Middle frontal gyrus (tissue), 1 donor: ENCODE data around the gene FBXO30.

ENCODE experiments used
- DNase-seq: peaks from one replicate; pipeline ENCODE4 v3.0.0-alpha.2; 2015; ENCODE audit warnings: low spot score; ENCODE audit errors: extremely low spot score

FBXO30 gene

GRCh38 chr6:145814501-145815308, at the start of gene FBXO30:
TSS of gene FBXO30 (minus strand) at chr6:145814795. CDS start at chr6:145806405, 8,390 bp downstream.
- DNase-seq: peak; percentile 85

- DNase-seq: no peak
These were observed 49.5 kb upstream of the FBXO30 start for GRCh38 chr6:145863988-145864616.

GRCh38 chr6:145863366-145863765, 48.8 kb upstream of the FBXO30 start:
- DNase-seq: no peak

- DNase-seq: no peak
These were observed 46.0 kb upstream of the FBXO30 start for GRCh38 chr6:145860562-145860961.

GRCh38 chr6:145850671-145851070, 36.1 kb upstream of the FBXO30 start:
- no peak for DNase-seq

GRCh38 chr6:145848541-145848940, 33.9 kb upstream of the FBXO30 start:
- DNase-seq: no peak

- DNase-seq: no peak
These were observed 31.0 kb upstream of the FBXO30 start for GRCh38 chr6:145845557-145845956.

- DNase-seq: no peak
These were observed 30.4 kb upstream of the FBXO30 start for GRCh38 chr6:145844933-145845540.

- DNase-seq: no peak
These were observed 28.3 kb upstream of the FBXO30 start for GRCh38 chr6:145842693-145843546.

- DNase-seq: no peak
These were observed 27.1 kb upstream of the FBXO30 start for GRCh38 chr6:145841668-145842067.

- DNase-seq: no peak
These were observed 25.1 kb upstream of the FBXO30 start for GRCh38 chr6:145839653-145840052.

GRCh38 chr6:145838305-145838704, 23.7 kb upstream of the FBXO30 start:
- DNase-seq: no peak

GRCh38 chr6:145836772-145837171, 22.2 kb upstream of the FBXO30 start:
- DNase-seq: no peak

- DNase-seq: no peak
These were observed 21.6 kb upstream of the FBXO30 start for GRCh38 chr6:145836170-145836569.

- DNase-seq: no peak
These were observed 16.0 kb upstream of the FBXO30 start for GRCh38 chr6:145830612-145831011.

- no peak for DNase-seq
These were observed 15.4 kb upstream of the FBXO30 start for GRCh38 chr6:145829950-145830349.

GRCh38 chr6:145829102-145829501, 14.5 kb upstream of the FBXO30 start:
- no peak for DNase-seq

- no peak for DNase-seq
These were observed 9.7 kb upstream of the FBXO30 start for GRCh38 chr6:145824344-145824743.

GRCh38 chr6:145823328-145823944, 8.8 kb upstream of the FBXO30 start:
- DNase-seq: no peak

GRCh38 chr6:145822456-145822855, 7.9 kb upstream of the FBXO30 start:
- DNase-seq: no peak

GRCh38 chr6:145819994-145820393, 5.4 kb upstream of the FBXO30 start:
- DNase-seq: no peak
